OCI-LY1 (cell line): ENCODE measurements around the gene ANKS1A.

Experiments
- H2AFZ ChIP-seq: fragments of 200-600 bp; sonication (generic), shearing (Covaris generic); 2 replicates; pipeline ENCODE4 v1.6.0; 2014; ENCODE audit warnings: antibody characterized with exemption, mild to moderate bottlenecking, low read length
- H3F3A ChIP-seq: fragments of 200-600 bp; sonication (generic), shearing (Covaris generic); 2 replicates; pipeline ENCODE4 v1.6.0; 2014; ENCODE audit warnings: mild to moderate bottlenecking, antibody characterized with exemption, low read length, moderate library complexity; ENCODE audit not compliant: insufficient read depth
- H3K27ac ChIP-seq: fragments of 200-600 bp; sonication (generic); 2 replicates; pipeline ENCODE4 v1.5.1; 2014; ENCODE audit warnings: low read length, mixed run types, mild to moderate bottlenecking, low read depth; ENCODE audit not compliant: poor library complexity, severe bottlenecking
- H3K27me3 ChIP-seq: fragments of 200-600 bp; sonication (generic); 2 replicates; pipeline ENCODE4 v1.6.0; 2014; ENCODE audit warnings: antibody characterized with exemption, mild to moderate bottlenecking, low read length, moderate library complexity; ENCODE audit not compliant: insufficient read depth
- H3K36me3 ChIP-seq: fragments of 200-600 bp; sonication (generic); 2 replicates; pipeline ENCODE4 v1.6.1; 2014; ENCODE audit warnings: mild to moderate bottlenecking, antibody characterized with exemption, low read length, moderate library complexity, mixed read lengths; ENCODE audit not compliant: insufficient read depth
- H3K4me1 ChIP-seq: fragments of 200-600 bp; sonication (generic); 2 replicates; pipeline ENCODE4 v1.5.1; 2014; ENCODE audit warnings: mild to moderate bottlenecking, low read length, moderate library complexity; ENCODE audit not compliant: insufficient read depth, severe bottlenecking
- H3K4me2 ChIP-seq: fragments of 200-600 bp; sonication (generic), shearing (Covaris generic); 2 replicates; pipeline ENCODE4 v1.6.1; 2014; ENCODE audit warnings: low read length
- H3K4me3 ChIP-seq: fragments of 200-600 bp; sonication (generic); 2 replicates; pipeline ENCODE4 v1.5.1; 2014; ENCODE audit warnings: low read length, low read depth, mild to moderate bottlenecking, mixed read lengths; ENCODE audit not compliant: poor library complexity, severe bottlenecking
- H3K79me2 ChIP-seq: fragments of 200-600 bp; shearing (Covaris generic); 2 replicates; pipeline ENCODE4 v1.6.1; 2016; ENCODE audit warnings: mixed run types, low read length, mixed read lengths; ENCODE audit not compliant: insufficient read depth
- H3K9ac ChIP-seq: fragments of 200-600 bp; sonication (generic), shearing (Covaris generic); 2 replicates; pipeline ENCODE4 v1.6.1; 2014; ENCODE audit warnings: mild to moderate bottlenecking, low read length, mixed read lengths
- H3K9me2 ChIP-seq: fragments of 200-600 bp; sonication (generic), shearing (Covaris generic); 2 replicates; pipeline ENCODE4 v1.6.1; 2014; ENCODE audit warnings: low read depth, mild to moderate bottlenecking, low read length, mixed read lengths
- H3K9me3 ChIP-seq: fragments of 200-600 bp; shearing (Covaris generic); 2 replicates; pipeline ENCODE4 v1.6.1; 2014; ENCODE audit warnings: low read length, mixed read lengths
- H4K20me1 ChIP-seq: fragments of 200-600 bp; sonication (generic), shearing (Covaris generic); 2 replicates; pipeline ENCODE4 v1.6.0; 2016; ENCODE audit warnings: mild to moderate bottlenecking, low read length; ENCODE audit not compliant: insufficient read depth
- CTCF ChIP-seq: fragments of 200-600 bp; sonication (generic), shearing (Covaris generic); IDR thresholded peaks from 2 replicates; pipeline ENCODE4 v1.5.1; 2017; ENCODE audit warnings: mild to moderate bottlenecking, antibody characterized with exemption, low read length, moderate library complexity, mixed read lengths
- EZH2 ChIP-seq: fragments of 200-600 bp; sonication (generic), shearing (Covaris generic); IDR thresholded peaks from 2 replicates; pipeline ENCODE4 v1.8.0; 2017; ENCODE audit warnings: borderline replicate concordance, mixed run types, mild to moderate bottlenecking, antibody characterized with exemption, low read length, moderate library complexity, mixed read lengths

The ANKS1A gene

GRCh38 chr6:34867484-34867883 lies 21.6 kb upstream of the ANKS1A start:
- H3K4me1 ChIP-seq = no peaks in the 10 kb centered on the region
- no peaks in the 10 kb centered on the region for H3K79me2 ChIP-seq
- H3K36me3 ChIP-seq = peaks cover 77% of the 10 kb centered on the region
- no peaks in the 10 kb centered on the region for H4K20me1 ChIP-seq
- no peak overlapping the region for H2AFZ ChIP-seq
- H3K9me2 ChIP-seq = no peaks in the 10 kb centered on the region
- H3F3A ChIP-seq = no peaks in the 10 kb centered on the region
- no peak overlapping the region for H3K9ac ChIP-seq
- no peaks in the 10 kb centered on the region for H3K9me3 ChIP-seq
- H3K27me3 ChIP-seq = no peaks in the 10 kb centered on the region
- no peak for TF ChIP-seq EZH2
- H3K4me3 ChIP-seq = no peak overlapping the region
- H3K4me2 ChIP-seq = no peak overlapping the region
- H3K27ac ChIP-seq = no peak overlapping the region

DNA sequence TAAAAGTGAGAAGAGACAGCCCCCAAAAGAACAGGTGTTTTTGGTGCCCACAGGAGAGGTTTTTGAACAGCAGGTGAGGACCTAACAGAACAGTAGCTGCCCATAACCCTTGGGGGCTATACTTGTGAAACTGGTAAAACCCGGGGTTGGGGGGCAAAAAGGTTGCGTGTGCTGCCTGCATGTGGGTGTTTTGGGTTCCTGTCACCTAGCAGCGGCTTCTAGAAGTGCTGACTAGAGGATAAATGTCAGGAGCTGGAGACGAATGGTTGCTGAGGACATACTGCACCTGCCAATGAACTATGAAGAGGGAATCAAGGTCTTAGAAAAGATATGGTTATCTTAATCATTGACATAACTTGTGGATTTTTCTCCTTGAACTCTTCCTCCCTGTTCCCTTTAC lies 17.2 kb upstream of the ANKS1A start:
- no peaks in the 10 kb centered on the region for H3K9me3 ChIP-seq
- no peaks in the 10 kb centered on the region for H3F3A ChIP-seq
- H2AFZ ChIP-seq = no peak overlapping the region
- no peaks in the 10 kb centered on the region for H3K79me2 ChIP-seq
- H3K27ac ChIP-seq = no peak overlapping the region
- no peaks in the 10 kb centered on the region for H3K9me2 ChIP-seq
- no peak overlapping the region for H3K9ac ChIP-seq
- H3K4me2 ChIP-seq = no peak overlapping the region
- H3K4me1 ChIP-seq = no peaks in the 10 kb centered on the region
- no peaks in the 10 kb centered on the region for H4K20me1 ChIP-seq
- H3K4me3 ChIP-seq = no peak overlapping the region
- no peak for TF ChIP-seq CTCF
- TF ChIP-seq EZH2 = no peak
- no peaks in the 10 kb centered on the region for H3K27me3 ChIP-seq
- peaks cover 91% of the 10 kb centered on the region for H3K36me3 ChIP-seq

DNA sequence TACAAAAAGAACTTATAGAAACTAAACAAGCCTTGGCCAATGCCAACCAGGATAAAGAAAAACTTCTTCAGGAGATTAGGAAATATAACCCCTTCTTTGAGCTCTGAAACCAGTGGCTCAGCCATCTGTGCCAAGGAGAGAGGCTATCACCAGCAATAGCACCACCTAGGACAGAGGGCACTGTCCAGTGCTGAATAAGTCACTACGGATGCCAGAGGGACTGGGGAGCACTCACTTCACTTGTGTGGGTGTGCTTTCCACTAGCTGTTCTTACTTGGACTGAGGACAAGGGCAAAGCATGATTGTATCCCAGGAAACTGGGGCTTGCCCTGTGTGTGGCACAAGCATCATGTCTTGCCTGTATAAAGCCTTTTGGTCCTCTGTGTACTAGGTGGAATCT lies 16.7 kb upstream of the ANKS1A start:
- Histone ChIP-seq H3K36me3 (peaks cover 91% of the 10 kb centered on the region), H3K4me1 (no peaks in the 10 kb centered on the region), H4K20me1 (no peaks in the 10 kb centered on the region), H3K79me2 (no peaks in the 10 kb centered on the region), H3K9me2 (no peaks in the 10 kb centered on the region), H2AFZ (no peak overlapping the region), H3K4me2 (no peak overlapping the region), H3F3A (no peaks in the 10 kb centered on the region), H3K27me3 (no peaks in the 10 kb centered on the region), H3K27ac (no peak overlapping the region), H3K4me3 (no peak overlapping the region), H3K9ac (no peak overlapping the region), H3K9me3 (no peaks in the 10 kb centered on the region)
- no peak for TF ChIP-seq EZH2
- TF ChIP-seq CTCF = no peak

DNA sequence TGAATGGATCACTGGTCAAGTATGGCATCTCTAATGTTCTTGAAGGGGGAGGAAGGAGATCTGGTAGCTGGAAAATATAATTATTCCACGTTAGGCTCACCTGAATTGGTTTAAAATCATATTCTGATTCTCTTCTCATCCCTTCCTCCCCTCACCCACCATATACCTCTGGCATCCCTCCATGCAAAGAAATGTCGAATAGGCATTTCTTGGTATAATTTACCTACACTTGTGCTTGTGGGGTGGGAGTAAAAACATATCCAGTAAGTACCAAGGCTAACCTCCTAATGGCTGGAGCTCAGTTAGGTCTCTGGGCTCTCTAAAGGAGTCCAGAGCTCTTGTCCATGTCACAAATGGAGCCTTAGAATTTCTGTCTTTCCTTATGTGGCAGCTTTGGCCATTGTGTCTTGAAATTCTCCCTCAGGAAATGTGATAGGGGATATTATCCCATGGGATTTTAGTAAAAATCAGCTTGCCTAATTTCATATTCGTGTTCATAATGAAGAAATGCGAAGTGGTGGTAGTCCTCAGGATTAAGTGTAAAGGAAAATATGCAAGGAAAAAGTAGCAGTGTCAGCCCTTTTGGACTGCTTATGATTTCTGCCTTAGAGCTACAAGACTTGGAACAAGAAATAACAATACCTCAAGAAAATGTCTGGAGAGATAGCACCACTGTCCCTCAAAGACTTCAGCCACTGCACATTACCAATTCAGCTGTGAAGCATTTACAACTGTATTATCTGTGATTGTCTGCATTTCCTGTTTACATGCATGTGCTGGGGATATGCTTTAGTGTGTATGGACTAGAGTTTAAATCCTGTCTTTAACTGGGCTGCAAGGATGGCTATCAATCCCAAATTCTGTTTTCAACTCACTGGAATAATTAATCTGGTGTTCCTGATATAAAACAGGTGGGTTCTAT lies 13.5 kb upstream of the ANKS1A start:
- H3K9me3 ChIP-seq = no peaks in the 10 kb centered on the region

More for the DNA sequence above, 13.5 kb upstream of the ANKS1A start:
- no peaks in the 10 kb centered on the region for H4K20me1 ChIP-seq
- H3F3A ChIP-seq = no peaks in the 10 kb centered on the region
- peaks cover 91% of the 10 kb centered on the region for H3K36me3 ChIP-seq
- H3K4me2 ChIP-seq = no peak overlapping the region
- no peak overlapping the region for H3K9ac ChIP-seq
- H2AFZ ChIP-seq = no peak overlapping the region
- H3K4me1 ChIP-seq = no peaks in the 10 kb centered on the region
- no peaks in the 10 kb centered on the region for H3K79me2 ChIP-seq
- H3K9me2 ChIP-seq = no peaks in the 10 kb centered on the region
- TF ChIP-seq CTCF (no peak), EZH2 (no peak)
- H3K4me3 ChIP-seq = no peak overlapping the region
- H3K27me3 ChIP-seq = no peaks in the 10 kb centered on the region
- no peak overlapping the region for H3K27ac ChIP-seq
